ENCODE data around the gene RASSF8. TPM values are rescaled to one million over a fixed set of nuclear protein-coding genes. Genes with fewer than 3 reads are reported as not detected.

The RASSF8 gene
- total RNA-seq, 1 donor from 2014 or later: 60.6 TPM

GRCh38 chr12:26011099-26011498 lies 52.6 kb downstream of the RASSF8 start:
- Mint-ChIP-seq H3K4me3 (no peak overlapping the region), H3K27ac (no peak overlapping the region), H3K4me1 (peaks cover 31% of the 10 kb centered on the region), H3K9me3 (no peaks in the 10 kb centered on the region), H3K27me3 (ENCODE audit: low read depth) (no peaks in the 10 kb centered on the region), H3K36me3 (peaks cover 1% of the 10 kb centered on the region)
- DNase-seq (ENCODE audit: low spot score in 2 of 2, unreplicated experiment in 2 of 2): no peak
- no peak for TF ChIP-seq CTCF (IDR thresholded peaks at IDR 0.05; ENCODE audit: unreplicated experiment)

GRCh38 chr12:26014085-26014484 lies 55.6 kb downstream of the RASSF8 start:
- H3K4me3 Mint-ChIP-seq: no peak overlapping the region
- H3K27me3 Mint-ChIP-seq (ENCODE audit: low read depth): no peaks in the 10 kb centered on the region
- H3K4me1 Mint-ChIP-seq: peaks cover 40% of the 10 kb centered on the region
- no peaks in the 10 kb centered on the region for H3K36me3 Mint-ChIP-seq
- no peak for DNase-seq (ENCODE audit: low spot score in 2 of 2, unreplicated experiment in 2 of 2)
- H3K9me3 Mint-ChIP-seq: no peaks in the 10 kb centered on the region
- TF ChIP-seq CTCF (IDR thresholded peaks at IDR 0.05; ENCODE audit: unreplicated experiment): no peak
- no peak overlapping the region for H3K27ac Mint-ChIP-seq

GRCh38 chr12:26016516-26016915 lies 58.0 kb downstream of the RASSF8 start:
- no peak for DNase-seq (ENCODE audit: low spot score in 2 of 2, unreplicated experiment in 2 of 2)
- TF ChIP-seq CTCF (IDR thresholded peaks at IDR 0.05; ENCODE audit: unreplicated experiment): no peak
- Mint-ChIP-seq H3K4me1 (peaks cover 19% of the 10 kb centered on the region), H3K36me3 (no peaks in the 10 kb centered on the region), H3K4me3 (no peak overlapping the region), H3K27me3 (ENCODE audit: low read depth) (no peaks in the 10 kb centered on the region), H3K9me3 (no peaks in the 10 kb centered on the region), H3K27ac (peak overlapping the region; percentile 83)

- H3K27ac Mint-ChIP-seq: no peak overlapping the region
- no peak for DNase-seq (ENCODE audit: low spot score in 2 of 2, unreplicated experiment in 2 of 2)
Observed at GRCh38 chr12:26017484-26018211, 59.2 kb downstream of the RASSF8 start.

GRCh38 chr12:26018926-26019325 lies 60.4 kb downstream of the RASSF8 start:
- no peak for TF ChIP-seq CTCF (IDR thresholded peaks at IDR 0.05; ENCODE audit: unreplicated experiment)
- DNase-seq (ENCODE audit: low spot score in 2 of 2, unreplicated experiment in 2 of 2): no peak
- Mint-ChIP-seq H3K27ac (no peak overlapping the region), H3K27me3 (ENCODE audit: low read depth) (no peaks in the 10 kb centered on the region), H3K9me3 (peaks cover 4% of the 10 kb centered on the region), H3K4me3 (no peak overlapping the region), H3K4me1 (peaks cover 19% of the 10 kb centered on the region), H3K36me3 (peaks cover 4% of the 10 kb centered on the region)

More at GRCh38 chr12:26017484-26018211, 59.2 kb downstream of the RASSF8 start:
- Mint-ChIP-seq H3K4me3 (no peak overlapping the region), H3K27me3 (ENCODE audit: low read depth) (no peaks in the 10 kb centered on the region), H3K9me3 (no peaks in the 10 kb centered on the region), H3K36me3 (no peaks in the 10 kb centered on the region), H3K4me1 (peaks cover 19% of the 10 kb centered on the region)
- TF ChIP-seq CTCF (IDR thresholded peaks at IDR 0.05; ENCODE audit: unreplicated experiment): no peak

Data from mesothelial cell of epicardium (in vitro differentiated cells).